Ecto neural progenitor cell (in vitro differentiated cells): Measurements from ENCODE around the gene ASB10.

Source experiments
- DNase-seq: peaks from one replicate; pipeline ENCODE4 v3.0.0-alpha.2; 2018; ENCODE audit warnings: low spot score

ASB10 gene

DNA sequence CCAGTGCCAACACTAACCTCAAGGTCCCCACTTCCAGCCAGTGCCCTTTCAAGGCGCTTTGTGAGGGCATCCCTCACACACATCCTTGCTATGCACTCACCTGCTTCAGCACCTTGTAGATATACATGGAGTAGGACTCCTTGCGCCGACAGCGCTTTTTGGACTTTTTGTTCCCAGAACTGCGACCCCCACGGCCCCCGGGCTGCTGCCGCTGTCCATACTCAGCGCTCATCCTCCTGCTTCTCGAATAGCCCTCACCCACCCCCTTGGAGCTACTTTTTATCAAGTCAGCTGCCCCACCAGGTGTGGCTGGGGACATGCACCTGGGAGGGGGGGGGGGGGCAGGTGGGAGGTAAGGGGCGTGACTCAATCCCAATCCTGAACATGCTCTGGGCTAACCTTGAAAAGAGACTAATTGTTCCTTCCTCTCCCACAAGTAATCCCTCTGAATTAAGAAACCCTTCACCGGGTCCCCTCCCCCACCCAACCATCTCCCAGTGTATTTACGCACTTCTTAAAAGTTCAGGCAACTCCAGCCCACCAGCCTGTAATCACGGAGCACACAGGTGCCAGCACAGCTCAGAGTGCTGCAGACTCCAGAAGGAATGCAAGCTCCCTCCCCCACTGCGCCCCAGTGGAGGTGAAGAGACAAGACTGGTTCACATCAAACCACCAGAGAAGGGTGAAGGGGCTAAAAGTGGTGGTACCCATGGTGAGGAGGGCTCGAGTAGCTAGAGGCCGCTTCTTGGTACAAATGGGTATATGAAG, 23.2 kb upstream of the ASB10 start, which contains the start of gene H2BK1:
Gene H2BK1 (minus strand): TSS at position 402 of the 768 bp plus-strand sequence. CDS start 170 bp downstream, at position 232.
- no peak for DNase-seq

DNA sequence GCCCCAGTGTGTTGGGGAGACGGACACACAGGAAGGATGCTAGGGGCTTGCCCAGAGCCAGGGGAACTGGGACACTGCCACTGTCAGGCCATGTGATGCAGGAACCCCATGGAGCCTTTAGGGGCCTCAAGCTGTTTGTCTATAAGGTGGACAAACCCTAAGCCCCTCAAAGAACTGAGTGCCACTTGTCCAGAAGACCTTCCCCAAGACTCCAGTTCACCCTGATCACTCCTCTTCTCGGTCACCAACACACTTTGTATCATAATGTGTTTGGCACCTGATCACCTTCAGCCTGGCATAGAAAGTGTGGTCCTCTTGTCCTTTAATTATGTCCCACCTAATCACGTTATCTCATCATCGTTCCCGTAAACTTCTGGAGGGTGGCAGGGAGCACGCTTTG, 22.5 kb upstream of the ASB10 start:
- DNase-seq = no peak

DNA sequence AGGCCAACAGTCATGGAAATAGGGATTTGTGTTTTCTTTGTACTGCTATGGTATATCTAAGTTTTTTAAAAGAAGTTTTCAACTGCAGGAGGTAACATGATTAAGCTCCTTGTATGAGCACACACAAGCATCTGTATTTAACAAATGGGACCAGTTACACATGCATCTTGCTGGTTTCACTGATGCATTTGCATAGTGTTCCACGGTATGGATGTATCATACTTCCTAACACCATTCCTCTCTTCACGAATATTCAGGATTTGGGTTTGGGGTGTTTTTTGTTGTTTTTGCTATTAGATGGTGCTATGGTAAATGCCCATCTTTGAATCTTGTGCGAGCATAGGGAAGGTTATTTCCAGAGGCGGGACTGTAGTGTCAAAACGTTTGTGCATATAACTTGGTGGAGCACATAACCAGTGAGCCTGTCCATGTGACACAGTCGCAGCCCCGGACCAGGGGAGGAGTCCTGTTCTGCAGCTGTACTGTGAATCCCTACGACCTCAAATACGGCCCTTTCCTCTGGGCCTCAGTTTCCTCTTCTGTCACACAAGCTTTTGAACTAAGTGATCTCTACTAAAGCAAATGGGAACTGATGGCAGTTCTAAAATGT, 21.3 kb upstream of the ASB10 start:
- DNase-seq = no peak

DNA sequence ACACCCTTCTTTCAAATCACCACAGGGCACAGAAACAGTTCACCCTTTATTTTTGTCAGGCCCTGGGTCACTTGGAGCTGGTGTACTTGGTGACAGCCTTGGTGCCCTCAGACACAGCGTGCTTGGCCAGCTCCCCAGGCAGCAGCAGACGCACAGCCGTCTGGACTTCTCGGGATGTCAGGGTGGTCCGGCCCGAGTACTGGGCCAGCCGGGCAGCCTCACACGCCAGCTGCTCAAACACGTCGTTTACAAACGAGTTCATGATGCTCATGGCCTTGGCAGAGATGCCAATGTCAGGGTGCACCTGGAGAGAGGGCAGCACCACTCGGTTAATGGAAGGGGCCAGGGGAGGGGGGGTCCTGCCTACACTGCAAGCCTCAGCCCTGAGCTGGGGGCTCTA, 20.8 kb upstream of the ASB10 start:
- DNase-seq = no peak

DNA sequence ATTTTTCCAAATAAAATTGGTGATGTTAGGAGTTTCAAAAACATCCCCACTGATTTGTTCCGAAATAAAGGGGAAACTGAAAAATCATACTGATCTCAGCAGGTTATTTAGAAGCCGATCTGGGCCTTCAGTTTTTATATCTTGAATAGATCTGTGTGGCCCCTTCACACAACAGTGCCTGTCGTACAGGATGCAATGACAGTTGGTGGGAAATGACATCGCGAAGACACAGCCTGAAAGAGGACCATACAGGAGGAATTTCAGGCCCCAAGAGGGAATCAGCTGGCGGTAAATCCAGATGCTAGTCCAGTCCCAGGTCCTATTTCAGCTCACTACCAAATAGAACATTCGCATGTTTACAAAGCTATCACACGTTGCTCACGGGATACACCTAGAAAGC, 20.3 kb upstream of the ASB10 start:
- no peak for DNase-seq

DNA sequence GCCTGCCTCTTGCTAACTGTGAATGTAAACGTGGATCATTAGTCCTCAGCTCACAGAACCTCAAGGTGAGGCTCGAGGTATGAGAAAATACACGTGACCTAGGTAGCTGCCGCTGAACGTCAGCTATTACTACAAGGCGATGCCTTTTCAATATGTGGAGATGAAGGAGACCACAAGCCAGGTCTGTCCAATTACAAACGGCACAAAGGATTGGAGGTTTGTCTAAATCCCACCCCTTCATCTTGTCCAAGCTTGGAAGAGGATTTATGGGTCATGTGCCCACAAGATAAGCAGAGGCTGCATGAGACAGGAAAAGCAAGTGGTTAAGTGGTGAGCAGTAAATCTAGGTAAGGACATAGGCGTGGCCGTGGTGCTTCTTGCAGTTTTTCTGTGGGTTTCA, 19.9 kb upstream of the ASB10 start:
- no peak for DNase-seq

DNA sequence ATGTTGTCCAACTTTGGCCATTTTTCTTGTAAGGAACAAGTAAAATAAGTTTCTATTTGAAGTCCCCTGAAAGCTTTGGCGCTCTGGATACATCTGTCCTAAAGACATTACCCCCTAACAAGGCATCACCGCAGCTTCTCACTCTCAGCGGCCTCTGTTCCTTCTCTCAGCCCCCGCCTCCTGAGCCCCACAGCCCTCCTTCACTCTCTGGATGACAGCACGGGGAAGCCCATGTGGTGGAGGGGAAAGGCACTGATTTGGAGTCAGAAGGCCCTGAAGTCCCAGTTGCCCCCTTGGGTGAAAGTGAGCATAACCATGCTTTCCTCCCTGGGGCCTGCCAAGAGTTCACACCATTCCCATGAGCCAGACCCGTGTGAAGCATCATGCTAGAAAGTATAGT, 18.7 kb upstream of the ASB10 start:
- no peak for DNase-seq

DNA sequence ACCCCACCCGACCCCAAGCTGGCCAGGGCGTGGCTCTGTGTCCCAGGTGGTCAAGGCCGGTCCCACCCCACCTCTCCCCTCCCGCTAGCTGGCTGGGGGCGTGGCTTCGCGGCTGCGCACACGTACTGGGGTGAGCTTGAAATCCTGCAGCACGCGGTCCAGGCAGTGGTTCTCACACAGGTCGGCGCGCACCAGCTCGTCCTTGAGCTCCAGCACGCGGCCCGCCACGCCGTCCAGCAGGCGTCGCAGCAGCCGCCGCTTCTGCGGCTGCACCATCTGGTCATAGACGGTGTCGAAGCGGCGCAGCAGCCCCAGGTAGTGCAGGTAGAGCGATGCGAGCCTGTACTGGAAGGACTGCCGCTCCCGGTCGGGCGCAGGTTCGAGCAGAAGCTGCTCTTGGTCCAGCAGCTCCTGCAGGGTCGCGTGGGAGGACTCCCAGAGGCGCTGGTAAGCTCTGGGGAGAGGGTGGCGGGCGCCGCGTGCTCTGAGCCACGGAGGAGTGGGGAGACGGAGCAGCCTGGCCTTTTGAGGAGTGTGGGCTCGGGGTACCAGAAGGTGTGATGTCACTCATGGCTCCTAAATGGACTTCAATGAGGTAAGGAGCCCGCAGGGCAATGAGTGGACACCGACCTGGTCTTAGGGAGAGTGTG, 17.5 kb upstream of the ASB10 start:
- no peak for DNase-seq

DNA sequence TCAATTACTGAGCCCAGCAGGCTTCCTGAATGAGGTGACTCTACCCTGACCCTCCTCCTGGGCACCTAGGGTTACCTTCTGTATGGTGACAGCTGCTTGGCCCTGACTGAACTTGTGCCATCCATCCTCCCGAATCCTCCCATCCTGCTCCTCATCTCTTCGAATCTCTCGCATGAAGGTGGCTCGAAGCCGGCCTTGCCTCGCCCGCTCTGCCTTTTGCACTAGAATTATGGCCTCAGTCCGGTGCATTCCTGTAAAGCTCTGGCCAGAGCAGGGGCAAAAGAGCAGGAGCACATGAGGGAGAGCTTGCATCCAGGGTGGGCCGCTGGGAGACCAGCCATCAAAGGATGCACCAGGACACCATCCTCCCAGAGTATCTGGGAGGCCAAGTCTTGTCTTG, 15.8 kb upstream of the ASB10 start:
- no peak for DNase-seq

DNA sequence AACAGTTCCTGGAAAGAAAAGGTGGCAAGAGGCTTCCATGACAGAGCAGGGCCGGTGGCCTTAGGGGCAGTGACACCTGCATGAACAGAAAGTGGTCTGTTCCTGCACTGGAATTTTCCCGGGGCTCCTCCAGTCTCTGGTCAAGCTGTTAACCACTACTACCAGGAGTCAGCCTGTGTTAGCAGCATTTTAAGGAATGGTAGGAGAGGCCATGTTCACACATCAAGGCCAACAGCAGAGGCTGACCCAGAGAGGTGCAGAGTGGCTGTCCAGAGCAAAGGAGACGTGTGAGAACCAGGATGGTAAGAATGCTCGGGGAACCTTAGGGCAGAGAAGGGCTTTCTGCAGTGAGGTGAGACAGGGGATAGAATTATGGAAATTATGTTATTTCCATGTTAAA, 14.7 kb upstream of the ASB10 start:
- DNase-seq = no peak

DNA sequence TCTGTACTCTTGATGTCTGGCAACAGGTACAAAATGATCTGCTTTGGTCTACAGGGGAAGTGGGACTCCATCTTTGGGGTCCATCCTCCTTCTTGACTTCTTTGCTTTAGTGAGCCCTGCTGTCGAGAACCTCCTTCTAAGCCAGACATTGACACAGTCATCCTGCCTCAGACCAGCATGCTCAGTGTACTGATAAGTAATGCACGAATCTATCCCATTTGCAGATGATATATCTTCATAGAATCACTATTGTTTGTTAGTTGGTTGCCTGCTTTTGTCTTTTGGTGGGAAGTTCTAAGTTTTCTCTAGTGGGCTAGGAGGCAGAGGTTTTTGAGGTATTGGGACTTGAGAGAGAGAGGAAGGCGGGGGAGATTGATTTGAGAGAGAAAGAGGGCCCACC, 14.3 kb upstream of the ASB10 start:
- no peak for DNase-seq

DNA sequence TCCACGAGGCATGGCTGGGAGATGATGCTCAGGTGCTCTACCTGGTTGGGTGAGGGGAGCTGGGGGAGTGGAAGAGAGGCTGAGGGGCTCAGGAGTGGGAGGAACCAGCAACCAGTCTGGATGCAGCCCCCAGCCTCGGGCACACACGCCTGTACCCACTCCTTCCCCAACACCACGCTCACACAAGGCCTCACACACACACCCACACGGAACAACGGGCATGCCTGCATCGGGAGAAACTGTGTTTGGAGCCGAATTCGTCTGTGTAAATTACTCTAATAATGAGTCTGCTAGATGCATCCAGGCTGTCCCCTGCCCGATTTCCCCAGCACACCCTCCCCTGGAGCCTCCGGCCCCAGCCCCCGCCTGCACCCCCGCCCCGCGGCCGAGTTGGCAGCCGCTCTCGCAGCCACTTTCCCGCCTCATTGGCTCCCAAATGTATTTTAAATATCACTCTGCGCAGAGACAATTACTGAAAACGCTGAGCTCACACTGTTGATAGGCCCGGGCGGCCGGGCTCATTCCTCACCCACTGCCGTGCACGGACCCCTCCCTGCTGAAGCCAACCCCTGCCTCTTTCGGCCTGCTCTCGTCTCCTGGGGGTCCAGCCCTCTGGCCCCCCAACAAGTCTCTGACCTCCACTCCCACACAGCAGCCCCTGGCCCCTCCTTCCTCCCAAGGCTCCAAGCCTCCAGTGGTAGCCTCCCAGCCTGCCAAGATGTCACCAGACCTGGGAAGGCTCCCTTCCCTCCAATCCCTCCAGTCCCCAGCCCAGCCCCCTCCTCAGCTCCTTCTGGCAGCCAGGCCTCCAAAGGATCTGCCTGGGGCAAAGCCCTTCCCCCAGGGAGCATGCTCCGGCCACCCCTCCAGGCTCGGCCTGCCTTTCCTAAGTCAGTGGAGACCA, 12.1 kb upstream of the ASB10 start:
- peak; percentile 69 for DNase-seq

DNA sequence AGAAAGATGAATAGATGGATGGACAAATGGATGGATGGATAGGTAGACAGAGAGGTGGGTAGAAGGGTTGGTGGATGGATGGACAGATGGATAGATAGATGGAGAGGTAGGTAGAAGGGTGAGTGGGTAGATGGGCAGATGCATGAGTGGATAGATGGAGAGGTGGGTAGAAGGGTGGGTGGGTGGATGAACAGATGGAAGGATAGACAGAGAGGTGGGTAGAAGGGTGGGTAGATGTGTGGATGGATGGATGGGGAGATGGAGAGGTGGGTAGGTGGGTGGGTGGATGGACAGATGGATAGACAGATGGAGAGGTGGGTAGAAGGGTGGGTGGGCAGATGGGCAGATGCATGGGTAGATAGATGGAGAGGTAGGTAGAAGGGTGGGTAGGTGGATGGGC, 10.9 kb upstream of the ASB10 start:
- no peak for DNase-seq

DNA sequence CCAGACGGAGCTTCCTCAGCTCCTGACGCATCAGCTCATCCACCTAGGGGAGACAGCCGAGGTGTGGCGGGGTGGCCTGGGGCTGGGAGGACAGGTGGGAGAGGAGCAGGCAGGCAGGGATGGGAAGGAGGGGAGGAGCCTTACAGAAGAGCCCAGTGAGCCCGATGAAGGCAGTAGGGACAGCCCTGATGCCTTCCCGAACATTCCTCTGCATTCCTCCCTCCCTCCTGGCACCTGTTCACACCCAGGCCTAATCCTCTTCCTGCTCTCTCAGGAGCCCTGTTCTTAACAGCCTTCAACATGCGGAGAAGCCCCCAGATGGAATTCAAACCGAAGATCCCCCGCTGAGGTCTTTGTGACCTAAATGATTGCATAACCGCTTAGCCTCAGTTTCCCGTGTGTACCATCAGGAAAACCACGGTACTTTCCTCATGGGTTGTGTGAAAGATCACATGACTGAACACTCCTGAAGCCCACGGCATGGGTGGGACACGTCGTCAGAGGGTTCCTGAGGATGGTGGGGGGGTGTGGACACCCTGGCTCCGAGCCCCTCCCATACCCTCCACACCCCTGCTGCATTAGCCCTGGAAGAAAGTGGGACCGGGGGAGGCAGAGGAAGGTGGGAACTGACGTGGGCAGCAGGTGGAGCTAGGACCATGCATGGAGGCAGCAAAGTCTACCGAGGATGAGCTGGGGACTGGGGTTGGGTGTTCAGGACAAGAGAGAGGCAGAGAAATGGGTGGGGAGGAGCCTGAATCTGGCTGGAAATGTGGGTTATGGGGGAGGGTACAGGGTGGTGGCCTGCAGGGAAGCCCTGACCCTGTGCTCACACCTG, 8.8 kb upstream of the ASB10 start:
- no peak for DNase-seq

DNA sequence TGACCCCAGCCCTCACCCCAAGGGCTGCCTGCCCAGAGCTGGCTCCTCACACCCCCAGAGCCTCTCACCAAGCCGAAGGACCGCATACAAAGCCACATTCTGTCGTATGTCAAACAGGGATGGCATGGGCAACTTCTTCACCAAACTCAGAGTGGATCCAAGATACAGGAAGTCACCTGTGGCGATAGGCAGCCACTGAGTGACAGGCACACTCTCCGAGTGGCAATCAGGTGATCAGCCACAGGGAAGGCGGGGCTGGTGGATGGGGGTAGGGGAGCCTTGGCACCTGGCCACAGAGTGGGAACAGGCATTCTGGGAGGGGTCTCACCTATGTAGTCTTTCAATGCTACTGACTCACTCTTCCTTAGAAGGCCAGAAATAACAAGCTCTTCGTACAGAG, 7.1 kb upstream of the ASB10 start:
- no peak for DNase-seq

DNA sequence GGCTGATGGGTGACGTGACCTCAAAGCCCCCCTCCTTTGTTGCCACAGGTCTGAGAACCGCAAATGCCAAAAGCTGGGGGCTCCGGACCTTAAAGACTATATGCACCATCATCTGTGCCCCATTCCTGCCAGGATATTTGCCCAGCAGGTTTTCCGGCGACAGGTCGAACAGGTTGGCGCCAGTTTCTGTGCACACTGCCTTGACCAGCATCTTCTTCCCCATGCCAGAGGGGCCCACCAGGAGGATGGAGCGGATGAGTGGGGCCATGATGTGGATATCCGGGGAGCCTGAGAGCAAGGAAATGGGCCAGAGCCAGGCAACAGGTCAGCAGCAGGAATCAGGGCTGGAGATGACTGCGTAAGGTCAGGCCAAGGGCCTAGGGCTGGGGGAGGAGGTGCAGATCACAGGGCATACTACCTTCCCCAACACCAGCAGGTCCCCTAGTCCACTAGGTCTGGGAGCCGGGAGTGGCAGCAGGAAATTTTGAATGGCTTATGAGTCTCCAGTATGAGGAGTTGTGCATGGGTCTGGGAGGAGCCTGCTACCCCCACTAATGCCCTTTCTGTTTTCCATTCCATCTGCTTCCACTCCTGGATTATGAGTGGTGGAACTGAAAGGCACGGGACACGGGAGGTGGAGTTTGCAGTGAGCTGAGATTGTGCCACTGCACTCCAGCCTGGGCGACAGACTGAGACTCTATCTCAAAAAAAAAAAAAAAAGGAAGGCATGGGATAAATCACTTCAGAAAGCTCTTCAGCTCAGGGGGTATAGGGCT, 6.3 kb upstream of the ASB10 start:
- DNase-seq = no peak

DNA sequence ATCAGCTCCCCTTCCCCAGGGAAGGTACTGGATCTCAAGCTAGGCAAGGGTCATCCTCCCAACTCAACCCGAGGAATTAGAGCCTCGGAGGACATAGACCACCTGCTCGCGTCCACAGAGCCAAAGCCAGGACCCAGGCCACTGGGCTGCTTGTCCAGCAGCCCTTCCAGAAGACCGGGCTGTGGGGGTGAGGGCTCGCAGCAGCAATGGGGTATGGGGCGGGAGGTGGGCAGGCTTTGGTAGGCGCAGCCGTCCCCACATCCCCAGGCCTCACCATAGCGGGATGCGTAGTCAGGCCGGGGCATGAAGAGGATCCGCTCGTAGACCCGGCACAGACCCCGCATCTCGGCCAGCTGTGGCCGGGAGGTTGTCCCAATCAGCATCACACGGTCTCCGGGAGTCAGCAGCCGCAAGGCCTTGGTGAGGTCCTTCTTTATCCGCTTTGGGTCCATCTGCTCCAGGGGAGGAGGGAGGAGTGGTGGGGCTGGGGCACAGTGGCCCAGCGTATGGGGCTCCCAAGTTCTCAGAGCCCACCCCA, 5.0 kb upstream of the ASB10 start:
- no peak for DNase-seq

DNA sequence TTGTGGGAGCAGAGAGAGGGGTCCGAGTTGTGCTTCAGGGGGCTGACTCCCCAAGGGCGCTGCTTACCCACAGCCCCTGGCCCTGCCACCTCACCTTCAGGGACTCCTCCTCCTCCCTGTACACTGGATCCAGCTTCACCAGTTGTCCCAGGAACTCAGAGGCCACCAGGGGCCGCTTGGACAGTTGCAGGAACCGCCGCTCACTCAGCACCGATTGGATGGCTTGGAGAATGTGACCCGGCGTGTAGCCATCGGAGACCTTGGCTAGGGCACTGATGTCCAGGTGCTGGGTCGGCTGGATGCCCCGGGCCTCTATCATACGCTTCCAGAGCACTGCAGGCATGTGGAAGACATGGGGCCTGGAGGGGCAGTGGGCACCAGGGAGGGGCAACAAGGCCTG, 4.5 kb upstream of the ASB10 start:
- DNase-seq = no peak

DNA sequence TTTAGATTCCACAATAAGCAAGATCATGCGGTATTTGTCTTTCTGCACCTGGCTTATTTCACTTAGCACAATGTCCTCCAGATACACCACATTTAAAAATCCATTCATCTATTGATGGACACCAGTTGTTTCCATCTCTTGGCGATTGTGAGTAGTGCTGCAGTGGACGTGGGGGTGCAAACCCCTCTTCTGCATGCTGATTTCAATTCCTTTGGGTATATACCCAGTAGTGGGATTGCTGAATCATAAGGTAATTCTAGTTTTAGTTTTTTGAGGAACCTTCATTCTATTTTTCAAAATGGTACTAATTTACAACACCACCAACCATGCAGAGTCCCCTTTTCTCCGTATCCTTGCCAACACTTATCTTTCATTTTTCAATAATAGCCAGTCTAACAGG, 2.0 kb upstream of the ASB10 start:
- no peak for DNase-seq

DNA sequence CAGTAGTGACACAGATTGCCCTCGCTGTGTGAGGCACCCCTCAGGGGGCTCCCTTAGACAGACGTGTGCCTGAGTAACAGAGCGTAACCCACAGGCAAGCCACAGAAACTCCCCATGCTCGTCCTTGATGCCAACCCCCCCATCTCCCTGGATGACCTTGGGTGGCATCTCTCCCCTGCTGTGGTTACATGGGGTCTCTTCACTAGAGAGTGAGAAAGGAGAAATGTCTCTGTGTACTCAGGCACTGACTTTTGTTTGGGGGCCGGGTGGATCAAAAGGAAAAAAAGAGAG, 1.1 kb upstream of the ASB10 start:
- DNase-seq = no peak
